Adrenal gland (tissue), 12 donors: ENCODE data around the gene SUPT7L. TPM values are rescaled to one million over a fixed set of nuclear protein-coding genes. Genes with fewer than 3 reads are reported as not detected.
"Not testable (repeated sequence)": the region's sequence is repeated elsewhere in the genome, so short reads cannot be mapped to it uniquely, and the experiment has no call there.

Experiments
- DNase-seq, 7 donors: peaks; one replicate each; pipeline ENCODE4 v3.0.0-alpha.2; 2019 to 2020
- H3K27ac ChIP-seq, 5 donors: fragments of 200-600 bp; sonication (generic) in 4 of 5; 1 replicate in 3 of 5; 2 replicates in 2 of 5; pipeline versions ENCODE4 v1.5.1 to v1.8.0; 2016 to 2020; ENCODE audit warnings: mild to moderate bottlenecking in 1 of 5
- H3K27me3 ChIP-seq: fragments of 200-600 bp; 2 replicates; pipeline ENCODE4 v1.8.0; 2021
- H3K36me3 ChIP-seq, 2 donors: fragments of 200-600 bp; replicated peaks in 1 of 2; 1 replicate in 1 of 2; 2 replicates in 1 of 2; pipeline versions ENCODE4 v1.5.1 to v1.8.0; 2018 to 2022
- H3K4me1 ChIP-seq, 2 donors: fragments of 200-600 bp; replicated peaks in 1 of 2; 1 replicate in 1 of 2; 2 replicates in 1 of 2; pipeline versions ENCODE4 v1.5.1 to v1.8.0; 2018 to 2021
- H3K4me3 ChIP-seq, 4 donors: fragments of 200-600 bp; sonication (generic) in 3 of 4; one replicate each; pipeline ENCODE4 v1.5.1; 2016 to 2018
- H3K9me3 ChIP-seq, 3 donors: fragments of 200-600 bp; sonication (generic) in 1 of 3; replicated peaks in 1 of 3; 1 replicate in 2 of 3; 2 replicates in 1 of 3; pipeline versions ENCODE4 v1.5.1 to v1.8.0; 2016 to 2021
- CTCF ChIP-seq, 6 experiments: fragments of 450-650 bp in 4 of 6; fragments of 200-600 bp in 2 of 6; sonication (generic) in 1 of 6; IDR thresholded peaks; 1 replicate in 5 of 6; 2 replicates in 1 of 6; pipeline versions ENCODE4 v1.5.1 to v1.8.0; 2016 to 2021; ENCODE audit warnings: antibody characterized with exemption in 6 of 6, mild to moderate bottlenecking in 2 of 6, moderate library complexity in 1 of 6
- POLR2A ChIP-seq, 2 donors: fragments of 450-650 bp; IDR thresholded peaks; one replicate each; pipeline ENCODE4 v1.6.1; 2017; ENCODE audit warnings: antibody characterized with exemption in 2 of 2, mild to moderate bottlenecking in 2 of 2, moderate library complexity in 1 of 2
- WGBS, 4 donors: extraction: QIAGEN DNeasy Blood & Tissue Kit in 2 of 4; methylation state at CpG; one replicate each; pipeline versions ENCODE4 v1.1.5 to v1.1.7; 2013 to 2017; 5-methylcytosine and 5-hydroxymethylcytosine counted together
- intact Hi-C, 2 donors: fragments of 100-400 bp; cut with DNase I; formaldehyde crosslinking; loops; one replicate each; pipeline versions ENCODE4 v1.14.1 to v1.15.0; 2022 to 2023
- polyA plus RNA-seq, 3 donors: library from polyadenylated mRNA; stranded (reverse); fragments of 200-250 nt in 2 of 3; fragments of 350-450 nt in 1 of 3; fragmentation: Illumina TruSeq in 1 of 3; extraction: RNeasy Lipid Tissue Mini Kit (QIAGEN cat#74804) in 1 of 3; gene quantifications; one replicate each; pipeline ENCODE4 v1.2.3, GENCODE V29; 2013 to 2014
- total RNA-seq, 9 donors: library from RNA; depleted of rRNA in 4 of 9; stranded (reverse); fragments of >200 nt in 4 of 9; fragments of 120-200 nt in 1 of 9; fragmentation: NEBNext Ultra II Directional in 1 of 9; extraction: Animal tissue kit (Norgen Biotek cat#: 25700) in 1 of 9; gene quantifications; one replicate each; pipeline versions ENCODE4 v1.1.0 to v1.2.4, GENCODE V29; 2013 to 2023
- donor health status: healthy with polysubstance abuse.
- donor health status: Bipolar disorder and iron deficiency.
- donor health status: DM: yes; HTN: yes; CAD: no.
- donor health status: DM: no; HTN: no; CAD: no.
- donor health status: DM: no; HTN: no; CAD: no.
- donor health status: DM: yes; HTN: yes; CAD: no.

The SUPT7L gene
- total and polyA plus RNA-seq, 12 donors = 16.6 to 51.4 (median 33.8) TPM

DNA sequence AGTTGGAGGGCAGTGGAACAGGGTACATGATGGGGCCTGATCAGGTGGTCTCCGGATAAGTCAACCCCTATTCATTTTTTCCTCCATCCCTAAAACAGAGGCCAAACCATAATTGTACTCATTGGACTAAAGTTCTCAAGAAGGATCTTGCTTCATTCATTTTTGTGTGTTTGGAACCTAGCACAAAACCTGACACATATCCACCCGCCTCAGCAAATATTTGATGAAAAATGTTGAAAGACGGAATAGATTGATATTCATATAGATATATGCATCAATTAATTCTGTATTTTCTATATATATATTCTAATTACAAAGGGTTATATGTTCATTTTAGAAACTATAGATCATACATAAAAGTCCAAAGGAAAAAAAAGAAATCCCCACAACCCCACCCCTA, 22.2 kb upstream of the SUPT7L start:
- no peaks in the 10 kb centered on the region for H3K27me3 ChIP-seq
- H3K9me3 ChIP-seq = no peaks in the 10 kb centered on the region
- H3K36me3 ChIP-seq = peaks cover 0 to 49% of the 10 kb centered on the region in 2 donors
- TF ChIP-seq POLR2A (IDR thresholded peaks at IDR 0.05) (no peak), CTCF (IDR thresholded peaks at IDR 0.05) (no peak)
- intact Hi-C loops = no loop called here
- H3K4me3 ChIP-seq = no peak overlapping the region
- WGBS, 4 donors = 91 to 97% (median 95%) methylated on average over 3 of the region's 3 CpGs
- H3K27ac ChIP-seq = no peak overlapping the region
- H3K4me1 ChIP-seq = peaks cover 8 to 20% of the 10 kb centered on the region in 2 donors
- DNase-seq = no peak

- DNase-seq, H3K4me3 ChIP-seq, H3K27ac ChIP-seq, intact Hi-C loops, H3K9me3 ChIP-seq, H3K27me3 ChIP-seq: not testable (repeated sequence)
- Histone ChIP-seq H3K4me1 (peaks cover 8 to 20% of the 10 kb centered on the region in 2 donors), H3K36me3 (peaks cover 0 to 51% of the 10 kb centered on the region in 2 donors)
- WGBS, 4 donors = 81 to 100% (median 89%) methylated on average over 1 of the region's 1 CpG
Measured at GRCh38 chr2:27685006-27685405, 21.6 kb upstream of the SUPT7L start.

- peak; percentile 82 to 95 (median 86) for DNase-seq
- Histone ChIP-seq H3K27me3 (no peaks in the 10 kb centered on the region), H3K4me1 (peaks cover 8 to 20% of the 10 kb centered on the region in 2 donors), H3K9me3 (no peaks in the 10 kb centered on the region), H3K36me3 (peaks cover 0 to 54% of the 10 kb centered on the region in 2 donors), H3K27ac (peak overlapping the region in 3 of 5 donors; percentile 76 to 87 (median 86)), H3K4me3 (no peak overlapping the region)
- intact Hi-C loops = no loop called here
- peak in 1 of 2 donors; percentile 16 for TF ChIP-seq POLR2A (IDR thresholded peaks at IDR 0.05)
- TF ChIP-seq CTCF (IDR thresholded peaks at IDR 0.05) = peak; percentile 98 to 100 (median 98)
- 30 to 34% (median 33%) methylated on average over 9 of the region's 9 CpGs for WGBS, 4 donors
Measured at GRCh38 chr2:27683390-27684071, 20.1 kb upstream of the SUPT7L start.

DNA sequence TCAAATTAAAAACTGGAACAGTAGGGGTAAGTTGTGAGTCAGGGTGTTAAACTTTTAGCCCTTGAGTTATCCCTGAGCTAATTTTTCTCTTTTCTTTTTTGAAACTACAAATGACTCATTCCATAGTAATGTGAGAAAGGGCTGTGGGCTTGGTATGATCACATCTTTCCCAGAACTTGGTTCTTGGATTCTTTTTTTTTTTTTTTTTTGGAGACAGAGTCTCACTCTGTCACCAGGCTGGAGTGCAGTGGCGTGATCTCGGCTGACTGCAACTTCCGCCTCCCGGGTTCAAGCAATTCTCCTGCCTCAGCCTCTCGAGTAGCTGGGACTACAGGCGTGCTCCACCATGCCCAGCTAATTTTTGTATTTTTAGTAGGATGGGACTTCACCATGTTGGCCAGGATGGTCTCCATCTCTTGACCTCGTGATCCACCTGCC, 18.9 kb upstream of the SUPT7L start:
- Histone ChIP-seq H3K27ac (peak overlapping the region; percentile 60 to 87 (median 76)), H3K4me1 (peaks cover 8 to 20% of the 10 kb centered on the region in 2 donors), H3K36me3 (peaks cover 0 to 56% of the 10 kb centered on the region in 2 donors)
- H3K9me3 ChIP-seq, H3K4me3 ChIP-seq, H3K27me3 ChIP-seq, intact Hi-C loops: not testable (repeated sequence)
- TF ChIP-seq POLR2A (IDR thresholded peaks at IDR 0.05) = peak in 1 of 2 donors; percentile 17
- 55 to 76% (median 67%) methylated on average over 7 of the region's 7 CpGs for WGBS, 4 donors
- peak in 4 of 7 donors; percentile 41 to 52 (median 48) for DNase-seq

DNA sequence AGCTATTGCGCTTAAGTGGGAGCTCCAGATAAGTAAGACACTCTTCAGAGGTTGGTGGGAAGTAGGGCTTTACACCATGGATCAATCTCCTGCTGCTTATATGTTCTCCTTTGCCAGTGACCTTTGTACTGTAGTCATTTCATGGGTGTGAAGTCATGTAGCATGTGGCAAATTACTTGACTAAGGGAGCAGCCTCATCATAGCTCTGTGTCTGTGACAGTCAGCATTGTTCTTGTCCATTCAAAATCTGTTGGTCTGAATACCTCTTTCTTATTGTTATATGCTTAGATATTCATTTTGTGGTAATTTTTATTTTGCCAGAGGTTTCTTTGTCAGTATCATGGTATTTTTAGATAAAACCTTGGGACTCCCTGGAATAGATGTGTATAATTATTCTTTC, 18.4 kb upstream of the SUPT7L start:
- no peaks in the 10 kb centered on the region for H3K9me3 ChIP-seq
- no peak overlapping the region for H3K4me3 ChIP-seq
- H3K27me3 ChIP-seq = no peaks in the 10 kb centered on the region
- no peak for TF ChIP-seq POLR2A (IDR thresholded peaks at IDR 0.05)
- no peak for TF ChIP-seq CTCF (IDR thresholded peaks at IDR 0.05)
- 93 to 100% (median 99%) methylated on average over 1 of the region's 1 CpG for WGBS, 4 donors
- peak overlapping the region; percentile 3 to 87 (median 64) for H3K27ac ChIP-seq
- H3K36me3 ChIP-seq = peaks cover 0 to 56% of the 10 kb centered on the region in 2 donors
- H3K4me1 ChIP-seq = peaks cover 8 to 20% of the 10 kb centered on the region in 2 donors
- DNase-seq = no peak
- intact Hi-C loops = no loop called here
